OCI-LY7 (cell line): Measurements from ENCODE around the gene FAM168B. TPM values are rescaled to one million over a fixed set of nuclear protein-coding genes. Genes with fewer than 3 reads are reported as not detected.

Experiments used
- BruUV-seq: library from RNA; stranded (reverse); fragments of 400-500 nt; replicated peaks from 2 replicates; lab custom pipeline; 2021; lab: Mats Ljungman, UMichigan
- CTCF ChIA-PET: fragments of 300-600 bp; sonication (Branson Sonifier 250); formaldehyde crosslinking; loops from one replicate; lab custom pipeline; 2022; ENCODE audit warnings: antibody characterized with exemption; ENCODE audit not compliant: unreplicated experiment; lab: Charles Lee
- POLR2A ChIA-PET: fragments of 300-600 bp; sonication (Branson Sonifier 250); formaldehyde crosslinking; loops from one replicate; lab custom pipeline; 2022; ENCODE audit warnings: antibody characterized with exemption; lab: Charles Lee
- DNase-seq: peaks from one replicate; pipeline ENCODE4 v3.0.0-alpha.2; 2015; ENCODE audit warnings: low spot score
- H2AFZ ChIP-seq: fragments of 200-600 bp; sonication (generic), shearing (Covaris generic); 2 replicates; pipeline ENCODE4 v1.6.1; 2014; ENCODE audit warnings: mild to moderate bottlenecking, antibody characterized with exemption, low read length, moderate library complexity
- H3K27ac ChIP-seq: fragments of 200-600 bp; sonication (generic); 2 replicates; pipeline ENCODE4 v1.5.1; 2014; ENCODE audit warnings: mixed run types, low read depth, mild to moderate bottlenecking, moderate library complexity, low read length, inconsistent platforms; ENCODE audit not compliant: poor library complexity, severe bottlenecking
- H3K36me3 ChIP-seq: fragments of 200-600 bp; sonication (generic); 2 replicates; pipeline ENCODE4 v1.6.1; 2014; ENCODE audit warnings: mild to moderate bottlenecking, antibody characterized with exemption, low read length, moderate library complexity, mixed read lengths; ENCODE audit not compliant: insufficient read depth
- H3K4me1 ChIP-seq: fragments of 200-600 bp; sonication (generic); 2 replicates; pipeline ENCODE4 v1.5.1; 2014; ENCODE audit warnings: mild to moderate bottlenecking, low read length; ENCODE audit not compliant: insufficient read depth, poor library complexity, severe bottlenecking
- H3K4me2 ChIP-seq: fragments of 200-600 bp; sonication (generic); 2 replicates; pipeline ENCODE4 v1.6.1; 2014; ENCODE audit warnings: mild to moderate bottlenecking, low read length
- H3K4me3 ChIP-seq: fragments of 200-600 bp; sonication (generic); 2 replicates; pipeline ENCODE4 v1.5.1; 2014; ENCODE audit warnings: mild to moderate bottlenecking, low read depth, low read length; ENCODE audit not compliant: poor library complexity, severe bottlenecking
- H3K79me2 ChIP-seq: fragments of 200-600 bp; sonication (generic); 2 replicates; pipeline ENCODE4 v1.6.1; 2016; ENCODE audit warnings: low read depth, mild to moderate bottlenecking, low read length, moderate library complexity, mixed read lengths; ENCODE audit not compliant: insufficient read depth
- H3K9me2 ChIP-seq: fragments of 200-600 bp; sonication (generic); 2 replicates; pipeline ENCODE4 v1.6.1; 2016; ENCODE audit warnings: mild to moderate bottlenecking, low read length, mixed read lengths; ENCODE audit not compliant: insufficient read depth
- H3K9me3 ChIP-seq: fragments of 200-600 bp; sonication (generic); 2 replicates; pipeline ENCODE4 v1.6.1; 2014; ENCODE audit warnings: mild to moderate bottlenecking, mixed run types, low read length, mixed read lengths
- H4K20me1 ChIP-seq: fragments of 200-600 bp; sonication (generic); 2 replicates; pipeline ENCODE4 v1.6.1; 2014; ENCODE audit warnings: mild to moderate bottlenecking, antibody characterized with exemption, low read length, moderate library complexity, mixed read lengths; ENCODE audit not compliant: insufficient read depth
- EZH2phosphoT487 ChIP-seq: fragments of 200-600 bp; sonication (generic); IDR thresholded peaks from 2 replicates; pipeline ENCODE4 v1.6.1; 2018; ENCODE audit warnings: low read depth, borderline replicate concordance, mild to moderate bottlenecking, mixed run types, antibody characterized with exemption, low read length, moderate library complexity, mixed read lengths
- intact Hi-C: fragments of 100-400 bp; cut with micrococcal nuclease; formaldehyde crosslinking; loops from one replicate; pipeline ENCODE4 v1.10.0; 2022; ENCODE audit not compliant: unreplicated experiment
- total RNA-seq, 2 experiments: library from RNA; depleted of rRNA in 1 of 2; stranded (reverse); fragments of >200 nt in 1 of 2; shearing (Covaris generic) in 1 of 2; gene quantifications; 2 replicates each; pipeline ENCODE4 v1.2.3, GENCODE V29; 2014 to 2022
- TF ChIP-seq, protein P1 (sequence below): fragments of 200-600 bp; sonication (generic); conservative IDR thresholded peaks from 2 replicates; pipeline ENCODE4 v1.5.1; 2014; ENCODE audit warnings: mild to moderate bottlenecking, antibody characterized with exemption, low read length, moderate library complexity, mixed read lengths

Gene FAM168B
- total RNA-seq, 2 experiments from 2014 or later = 53.6 to 85.3 TPM

DNA sequence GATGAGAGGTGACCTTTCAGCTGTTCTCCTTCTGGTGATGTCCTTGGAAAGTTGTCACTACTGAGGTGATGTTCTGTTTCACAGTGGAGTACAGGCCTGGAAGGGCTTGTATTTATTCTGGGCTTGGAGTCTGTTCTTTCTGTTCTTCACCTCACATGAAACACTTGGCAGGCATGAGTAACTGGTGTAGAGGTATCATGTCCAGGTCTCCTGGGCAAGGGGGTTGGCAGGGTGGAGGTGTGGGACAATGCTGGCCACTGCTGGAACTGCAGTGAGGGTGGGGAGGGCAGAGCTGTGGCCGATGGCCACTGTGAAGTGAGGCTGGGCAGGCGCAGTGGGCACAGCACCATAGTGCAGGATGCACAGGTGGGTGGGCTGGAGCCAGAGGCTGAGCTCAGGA is 47.3 kb upstream of the FAM168B start:
- H3K27ac ChIP-seq = no peak overlapping the region
- intact Hi-C loops = no loop called here
- TF ChIP-seq, protein P1, sequence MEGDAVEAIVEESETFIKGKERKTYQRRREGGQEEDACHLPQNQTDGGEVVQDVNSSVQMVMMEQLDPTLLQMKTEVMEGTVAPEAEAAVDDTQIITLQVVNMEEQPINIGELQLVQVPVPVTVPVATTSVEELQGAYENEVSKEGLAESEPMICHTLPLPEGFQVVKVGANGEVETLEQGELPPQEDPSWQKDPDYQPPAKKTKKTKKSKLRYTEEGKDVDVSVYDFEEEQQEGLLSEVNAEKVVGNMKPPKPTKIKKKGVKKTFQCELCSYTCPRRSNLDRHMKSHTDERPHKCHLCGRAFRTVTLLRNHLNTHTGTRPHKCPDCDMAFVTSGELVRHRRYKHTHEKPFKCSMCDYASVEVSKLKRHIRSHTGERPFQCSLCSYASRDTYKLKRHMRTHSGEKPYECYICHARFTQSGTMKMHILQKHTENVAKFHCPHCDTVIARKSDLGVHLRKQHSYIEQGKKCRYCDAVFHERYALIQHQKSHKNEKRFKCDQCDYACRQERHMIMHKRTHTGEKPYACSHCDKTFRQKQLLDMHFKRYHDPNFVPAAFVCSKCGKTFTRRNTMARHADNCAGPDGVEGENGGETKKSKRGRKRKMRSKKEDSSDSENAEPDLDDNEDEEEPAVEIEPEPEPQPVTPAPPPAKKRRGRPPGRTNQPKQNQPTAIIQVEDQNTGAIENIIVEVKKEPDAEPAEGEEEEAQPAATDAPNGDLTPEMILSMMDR = no peak
- TF ChIP-seq EZH2phosphoT487 = no peak
- no peaks in the 10 kb centered on the region for H3K9me2 ChIP-seq
- BruUV-seq = no TSS peak
- H3K36me3 ChIP-seq = peaks cover 82% of the 10 kb centered on the region
- no peak overlapping the region for H3K4me3 ChIP-seq
- H3K4me1 ChIP-seq = peaks cover 17% of the 10 kb centered on the region
- no peak for DNase-seq
- ChIA-PET CTCF (no interaction called here), POLR2A (interaction anchor here (0.5 kb wide), 1 partner anchor 218 kb away, joined by 3 read pairs; no protein-coding TSS in a partner anchor)
- H3K79me2 ChIP-seq = peaks cover 11% of the 10 kb centered on the region; the same call in 1 of the 2 replicates
- no peaks in the 10 kb centered on the region for H4K20me1 ChIP-seq
- H2AFZ ChIP-seq = no peak overlapping the region
- no peak overlapping the region for H3K4me2 ChIP-seq
- H3K9me3 ChIP-seq = no peaks in the 10 kb centered on the region

DNA sequence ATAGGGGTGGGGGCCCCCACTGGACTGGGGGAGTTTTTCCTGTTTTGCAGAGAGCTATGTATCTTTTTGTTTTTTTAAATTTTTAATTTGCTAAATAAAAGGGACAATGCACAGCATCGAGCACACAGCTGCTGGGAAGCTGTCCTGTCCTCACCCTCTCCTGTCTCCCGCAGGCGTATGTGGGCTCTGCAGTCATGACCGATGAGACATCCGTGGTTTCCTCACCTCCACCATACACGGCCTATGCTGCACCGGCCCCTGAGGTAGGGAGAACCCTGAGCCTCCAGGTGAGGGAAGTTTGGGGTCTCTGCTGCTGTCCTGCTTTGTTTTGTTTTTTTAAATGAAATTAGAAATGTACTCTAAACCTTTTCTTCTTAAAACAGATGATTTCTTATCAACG is 39.5 kb upstream of the FAM168B start:
- POLR2A ChIA-PET = interaction anchor here (0.6 to 1.0 kb wide), 5 partner anchors 12 to 1281 kb away, joined by 3 to 5 read pairs (median 4); no protein-coding TSS in a partner anchor
- Histone ChIP-seq H3K27ac (no peak overlapping the region), H3K4me3 (no peak overlapping the region), H3K4me2 (no peak overlapping the region), H3K79me2 (peaks cover 6% of the 10 kb centered on the region; the same call in 1 of the 2 replicates), H3K36me3 (peaks cover 82% of the 10 kb centered on the region), H4K20me1 (no peaks in the 10 kb centered on the region), H3K9me3 (no peaks in the 10 kb centered on the region), H2AFZ (no peak overlapping the region), H3K4me1 (no peaks in the 10 kb centered on the region), H3K9me2 (no peaks in the 10 kb centered on the region)
- intact Hi-C loops = no loop called here
- CTCF ChIA-PET = no interaction called here
- no peak for TF ChIP-seq EZH2phosphoT487
- TF ChIP-seq, protein P1 = no peak
- DNase-seq = no peak
- no TSS peak for BruUV-seq

DNA sequence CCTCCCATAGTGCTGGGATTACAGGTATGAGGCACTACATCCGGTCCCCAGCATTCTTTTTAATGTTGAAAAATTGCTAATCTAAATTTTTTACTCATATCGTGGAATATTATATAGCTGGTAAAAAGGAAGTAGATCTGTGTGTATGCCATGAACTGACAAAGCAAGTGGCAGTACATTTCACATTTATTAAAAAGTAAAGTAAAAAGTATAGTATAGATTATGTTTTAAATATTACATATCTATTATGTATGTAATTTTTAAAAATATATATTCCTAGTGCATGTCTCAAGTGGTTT is 37.0 kb upstream of the FAM168B start:
- Histone ChIP-seq H3K9me2 (no peaks in the 10 kb centered on the region), H2AFZ (no peak overlapping the region), H3K4me3 (no peak overlapping the region), H3K4me1 (no peaks in the 10 kb centered on the region), H3K27ac (no peak overlapping the region), H3K36me3 (peaks cover 92% of the 10 kb centered on the region), H4K20me1 (no peaks in the 10 kb centered on the region), H3K9me3 (no peaks in the 10 kb centered on the region), H3K79me2 (no peaks in the 10 kb centered on the region), H3K4me2 (no peak overlapping the region)
- CTCF ChIA-PET = no interaction called here
- intact Hi-C loops = no loop called here
- POLR2A ChIA-PET = no interaction called here
- no peak for DNase-seq
- BruUV-seq = no TSS peak
- TF ChIP-seq, protein P1 = no peak
- TF ChIP-seq EZH2phosphoT487 = no peak
